HG03159 (cell line): ENCODE measurements around the gene BBS4.

Experiments
- ATAC-seq: cut with Tn5 transposase; IDR thresholded peaks from one replicate; pipeline ENCODE4 v1.9.1; 2021; ENCODE audit warnings: mild to moderate bottlenecking, moderate library complexity; ENCODE audit not compliant: unreplicated experiment

Gene BBS4

DNA sequence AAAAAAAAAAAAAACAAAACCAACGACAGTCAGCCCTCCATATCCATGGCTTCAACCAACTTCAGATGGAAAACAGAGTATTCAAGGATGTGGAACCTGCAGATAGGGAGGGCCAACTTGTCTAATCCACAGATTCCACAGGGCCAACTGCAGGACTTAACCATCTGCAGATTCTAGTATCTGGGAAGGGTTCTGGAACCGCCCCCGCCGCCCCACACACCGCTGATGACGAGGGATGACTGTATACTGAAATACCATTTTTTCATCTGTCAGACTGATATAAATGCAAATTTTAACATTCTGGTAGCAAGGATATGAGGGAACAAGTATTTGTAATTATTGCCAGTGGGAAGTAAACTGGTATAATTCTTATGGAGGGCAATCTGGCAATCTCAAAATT is 68.1 kb downstream of the BBS4 start:
- no peak for ATAC-seq

DNA sequence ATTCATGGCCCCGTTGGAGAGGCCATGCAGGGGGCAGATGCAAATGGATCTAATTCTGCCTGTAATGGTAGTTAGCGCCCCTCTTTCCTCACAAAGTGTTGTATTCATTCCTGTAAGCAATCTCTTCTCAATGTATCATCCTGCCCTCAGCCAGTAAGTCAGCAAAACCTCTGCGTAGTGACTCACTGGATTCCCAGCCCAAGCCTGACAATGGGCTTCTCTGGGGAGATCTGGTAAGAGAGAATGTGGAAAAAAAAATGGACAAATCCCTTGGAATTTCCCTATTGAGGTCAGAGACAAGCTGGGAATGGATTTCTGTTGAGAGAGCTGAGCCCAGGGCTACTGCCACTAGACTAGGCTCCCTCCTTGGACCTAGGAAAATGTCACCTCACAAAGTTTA is 72.2 kb downstream of the BBS4 start:
- ATAC-seq = no peak

- ATAC-seq = no peak
Measured at GRCh38 chr15:72760590-72761260, 74.7 kb downstream of the BBS4 start.

DNA sequence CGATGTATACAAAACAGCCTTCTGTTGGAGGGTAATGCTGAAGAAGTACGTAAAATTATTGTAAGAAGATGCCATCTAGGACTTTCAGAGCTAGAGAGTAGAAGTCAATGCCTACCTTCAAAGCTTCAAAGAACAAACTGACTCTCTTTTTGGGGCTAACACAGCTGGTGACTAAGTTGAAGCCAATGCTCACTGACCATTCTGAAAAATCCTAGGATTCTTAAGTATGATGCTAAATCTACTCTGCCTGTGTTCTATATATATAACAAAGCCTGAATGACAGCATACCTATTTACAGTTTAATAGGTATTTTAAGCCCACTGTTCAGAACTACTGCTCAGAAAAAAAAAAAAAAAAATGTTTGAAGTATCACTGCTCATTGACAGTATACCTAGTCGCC is 78.6 kb downstream of the BBS4 start:
- ATAC-seq = no peak

GRCh38 chr15:72766025-72766424 is 80.0 kb downstream of the BBS4 start:
- ATAC-seq = no peak

DNA sequence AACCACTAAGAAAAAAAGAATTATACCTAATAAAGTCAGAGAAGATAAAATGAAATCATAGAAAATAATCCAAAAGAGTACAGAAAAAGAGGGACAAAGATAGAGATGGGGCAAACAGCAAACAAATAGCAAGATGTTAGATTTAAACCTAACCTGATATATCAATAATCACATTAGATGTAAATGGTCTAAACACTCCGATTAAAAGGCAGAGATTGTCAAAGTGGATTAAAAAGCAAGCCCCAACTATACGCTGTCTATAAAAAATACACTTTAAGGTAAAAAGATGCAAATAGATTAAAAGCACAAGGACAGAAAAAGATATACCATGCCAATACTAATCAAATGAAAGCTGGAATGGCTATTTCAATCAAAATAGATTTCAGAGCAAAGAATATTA is 80.8 kb downstream of the BBS4 start:
- ATAC-seq = no peak

DNA sequence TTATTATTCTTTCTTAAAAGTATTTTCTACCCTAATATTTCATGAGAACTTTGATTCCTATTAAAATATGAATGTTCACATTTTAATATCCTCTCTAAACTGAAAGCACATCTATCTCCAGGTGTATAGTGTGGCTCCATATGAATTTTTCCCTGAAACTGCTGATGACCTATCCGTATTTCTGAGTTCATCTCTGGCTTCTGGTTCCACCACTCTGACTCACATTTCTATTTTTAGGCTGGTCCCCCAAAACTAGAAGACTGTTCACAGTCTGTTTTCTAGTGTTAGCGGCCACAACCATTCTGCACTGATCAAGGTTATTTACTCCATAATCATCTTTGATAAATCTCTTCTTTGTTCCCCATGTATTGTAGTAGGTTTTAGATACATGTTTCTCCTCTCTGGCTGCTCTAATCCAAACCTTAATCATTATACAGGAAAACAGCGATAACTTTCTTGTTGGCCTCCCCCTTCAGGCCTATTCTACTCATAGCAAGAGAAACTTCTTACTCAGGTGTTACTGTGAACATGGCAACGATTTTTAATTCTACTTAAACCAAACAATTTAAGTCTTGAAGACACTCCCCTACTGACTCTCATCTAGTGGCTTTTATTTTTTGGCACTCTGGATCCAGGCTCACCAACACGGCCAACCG is 84.8 kb downstream of the BBS4 start:
- no peak for ATAC-seq

DNA sequence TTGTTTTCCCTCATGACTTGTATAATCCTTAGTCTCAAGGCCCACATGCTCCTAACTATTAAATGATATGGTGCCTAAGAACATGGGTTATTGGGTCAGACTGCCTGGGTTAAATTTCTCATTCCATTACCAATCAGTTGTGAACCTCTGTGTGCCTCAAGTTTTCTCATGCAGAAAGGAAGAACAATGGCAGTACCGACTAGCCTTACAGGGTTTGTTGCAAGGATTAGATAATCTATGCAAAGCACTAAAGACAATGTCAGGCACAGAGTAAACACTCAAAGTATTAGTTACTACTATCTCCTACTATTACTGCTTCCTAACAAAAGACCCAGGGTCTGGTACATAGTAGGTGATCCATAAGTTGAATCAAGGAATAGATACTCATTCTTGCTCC is 85.3 kb downstream of the BBS4 start:
- no peak for ATAC-seq

DNA sequence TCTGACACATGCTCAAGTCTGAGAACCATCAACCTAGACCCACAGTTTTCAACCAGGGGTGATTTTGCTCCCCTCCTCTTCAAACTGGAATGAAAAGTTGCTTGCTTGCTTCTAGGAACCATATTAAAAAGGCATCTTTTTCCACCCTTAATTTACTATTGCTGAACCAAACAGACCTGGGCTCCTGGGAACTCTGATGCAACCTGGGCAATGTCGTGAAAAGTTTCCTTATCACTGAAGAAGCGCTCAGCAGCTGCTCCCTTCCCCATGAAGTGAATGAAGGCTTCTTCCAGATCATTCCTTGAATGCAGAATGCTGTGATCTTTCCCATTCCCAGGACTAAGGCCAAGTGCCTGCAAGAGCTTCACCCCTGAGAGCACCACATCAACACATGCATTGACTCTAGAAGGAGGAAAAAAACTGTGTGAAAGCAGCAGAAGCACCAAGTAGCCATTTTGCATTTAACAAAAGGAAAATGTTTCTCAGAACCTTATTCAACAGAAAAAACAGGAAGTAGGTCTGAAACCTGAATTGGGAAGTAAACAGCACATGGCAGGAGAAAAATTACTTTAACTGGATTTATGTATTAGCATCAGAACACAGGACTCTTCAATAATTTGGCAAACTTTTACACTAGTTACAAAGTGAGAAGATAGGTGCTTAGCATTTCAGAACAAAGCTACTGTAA is 88.8 kb downstream of the BBS4 start:
- no peak for ATAC-seq

DNA sequence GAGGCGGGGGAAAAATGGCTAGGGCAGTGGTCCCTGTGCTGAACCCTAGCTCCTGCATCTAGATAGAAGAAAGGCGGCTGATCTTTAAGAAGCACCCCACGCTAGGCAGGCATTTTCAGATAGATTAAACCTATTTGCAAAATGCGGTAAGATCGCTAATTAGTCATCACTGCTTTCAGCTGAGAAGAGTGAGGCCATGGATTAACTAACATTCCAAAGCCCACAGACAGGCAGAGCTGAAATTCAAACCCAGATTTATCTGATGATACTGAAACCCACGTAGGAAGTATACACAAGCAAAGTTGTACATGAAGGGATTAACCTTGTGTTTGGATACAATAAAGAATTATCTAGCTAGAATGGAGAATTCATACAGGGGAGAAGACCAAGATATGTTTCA is 92.8 kb downstream of the BBS4 start:
- ATAC-seq = no peak

GRCh38 chr15:72781631-72782030 is 95.6 kb downstream of the BBS4 start:
- ATAC-seq = no peak

DNA sequence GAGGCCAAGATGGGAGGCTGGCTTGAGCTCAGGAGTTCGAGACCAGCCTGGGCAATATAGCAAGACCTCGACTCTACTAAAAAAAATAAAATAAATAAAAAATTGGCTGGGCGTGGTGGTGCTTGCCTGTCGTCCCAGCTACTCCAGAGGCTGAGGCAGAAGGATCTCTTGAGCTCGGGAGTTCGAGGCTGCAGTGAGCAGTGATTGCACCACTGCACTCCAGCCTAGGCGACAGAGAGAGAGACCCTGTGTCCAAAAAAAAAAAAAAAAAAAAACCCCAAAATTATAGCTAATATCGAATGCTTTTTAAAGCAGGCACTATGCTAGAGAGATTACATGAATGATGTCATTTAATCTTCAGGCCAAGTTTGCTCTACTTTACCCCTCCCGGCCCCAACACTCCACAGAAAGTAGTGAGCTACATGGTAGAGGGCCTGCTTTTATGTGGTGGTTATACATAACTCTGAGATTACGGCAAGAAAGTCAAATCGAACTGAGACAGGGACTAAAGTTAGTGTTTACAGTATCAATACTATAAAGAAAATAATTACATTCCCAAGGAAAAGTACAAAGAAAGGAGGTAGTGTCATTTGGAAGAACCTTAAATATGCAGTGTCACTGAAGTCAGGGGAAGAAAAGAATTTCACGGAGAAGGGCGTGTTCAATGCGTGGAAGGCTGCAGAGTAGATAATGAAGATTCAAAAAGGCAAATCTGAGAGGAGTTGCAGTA is 96.4 kb downstream of the BBS4 start:
- no peak for ATAC-seq

- peak; percentile 40 for ATAC-seq
Measured at GRCh38 chr15:72783004-72783639, 97.1 kb downstream of the BBS4 start.

- peak; percentile 65 for ATAC-seq
Measured at GRCh38 chr15:72783640-72784455, 97.8 kb downstream of the BBS4 start, which contains the start of gene ADPGK. TSS of gene ADPGK (minus strand) at chr15:72783758. CDS start at chr15:72783691, 67 bp downstream.

- no peak for ATAC-seq
Measured at GRCh38 chr15:72784456-72784876, 98.5 kb downstream of the BBS4 start.

DNA sequence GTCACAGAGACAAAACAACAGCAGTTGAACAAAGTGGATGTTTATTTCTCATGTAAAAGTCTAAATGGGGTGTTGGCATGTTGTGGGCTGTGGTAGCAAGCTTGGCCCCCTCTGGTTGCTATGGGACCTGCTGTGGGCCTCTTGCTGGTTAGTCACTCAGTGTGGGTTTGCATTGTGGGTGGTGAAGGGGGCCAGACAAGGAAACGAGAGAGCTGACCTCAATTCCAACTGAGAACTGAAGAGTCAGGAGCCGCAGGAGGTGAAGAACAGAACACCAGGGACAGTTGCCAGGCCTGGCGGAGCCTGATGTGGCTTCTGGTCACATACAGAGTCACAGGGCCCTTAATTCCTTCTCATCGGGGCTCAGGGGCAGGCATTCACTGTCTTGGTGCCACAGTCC is 99.4 kb downstream of the BBS4 start:
- no peak for ATAC-seq

- ATAC-seq = no peak
Measured at GRCh38 chr15:72785841-72786240, 99.8 kb downstream of the BBS4 start.

- ATAC-seq = no peak
Measured at GRCh38 chr15:72786242-72786641, 100.2 kb downstream of the BBS4 start.

GRCh38 chr15:72786676-72787345 is 100.8 kb downstream of the BBS4 start:
- no peak for ATAC-seq

DNA sequence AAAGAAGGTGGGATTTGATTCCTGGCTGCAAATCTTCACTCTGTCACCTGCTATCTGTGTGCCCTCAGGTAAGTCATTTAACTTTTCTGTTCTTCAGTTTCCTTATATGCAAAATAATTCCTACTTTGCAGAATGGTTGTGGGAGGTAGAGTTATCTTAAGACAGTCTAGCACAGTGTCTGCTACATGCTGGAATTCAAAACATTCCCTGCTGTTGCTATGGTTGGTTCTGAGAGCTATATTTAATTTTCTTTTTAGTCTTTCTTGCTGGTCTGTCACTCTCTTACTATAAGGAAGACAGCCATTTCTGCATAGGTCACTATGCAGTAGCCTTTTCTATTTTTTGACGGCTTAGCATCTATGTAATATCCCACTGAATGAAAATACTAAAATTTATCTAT is 101.5 kb downstream of the BBS4 start:
- no peak for ATAC-seq
